ENCODE data around the gene RIBC2.

The RIBC2 gene

DNA sequence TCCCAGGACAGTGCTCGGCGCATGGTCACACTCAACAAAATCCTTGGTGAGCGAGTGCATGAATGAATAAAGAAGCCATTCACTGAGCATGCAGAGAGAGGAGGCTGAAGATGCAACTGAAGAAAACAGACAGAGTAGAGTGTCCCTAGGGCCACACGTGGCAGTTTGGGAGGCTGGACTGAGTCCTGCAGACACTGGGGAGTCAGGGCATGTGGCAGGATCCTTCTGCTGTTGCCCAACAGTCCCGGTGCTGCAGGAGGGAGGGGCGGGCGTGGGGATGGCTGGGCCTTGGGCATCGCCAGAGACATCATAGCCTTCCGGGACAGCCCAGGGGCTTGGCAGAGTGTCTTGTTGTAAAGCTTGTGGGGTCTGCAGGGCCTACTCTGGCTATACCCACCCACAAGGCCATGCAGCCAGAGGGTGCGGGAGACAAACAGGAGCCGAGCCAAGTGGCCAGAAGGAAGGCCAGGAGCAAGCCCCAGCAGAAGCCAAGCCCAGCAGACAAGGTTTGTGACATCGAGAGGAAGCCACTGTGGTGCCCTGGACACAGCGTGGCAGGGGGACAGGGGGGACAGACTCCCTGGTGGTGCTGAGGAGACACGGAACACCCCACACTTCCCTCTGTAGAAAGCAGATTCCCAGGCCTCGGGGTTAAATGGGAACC, 62.5 kb downstream of the RIBC2 start:
- peak; percentile 71 for DNase-seq

DNA sequence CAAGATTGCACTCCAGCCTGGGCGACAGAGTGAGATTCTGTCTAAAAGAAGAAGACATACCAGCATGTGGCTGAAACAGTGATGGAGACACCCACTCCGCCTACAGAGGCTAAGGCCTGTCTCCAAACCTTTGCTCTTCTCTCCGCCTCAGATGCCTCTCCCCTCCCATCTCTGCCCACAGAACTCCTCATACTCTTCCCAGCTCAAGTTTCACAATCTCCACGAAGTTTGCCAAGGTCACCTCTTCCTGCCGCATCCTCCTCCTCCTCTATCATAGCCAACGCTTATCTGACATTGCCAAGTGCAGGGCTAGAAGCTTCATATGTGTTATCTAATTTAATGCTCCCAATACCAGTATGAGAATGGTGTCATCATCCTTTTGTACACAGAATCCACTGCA, 63.3 kb downstream of the RIBC2 start:
- DNase-seq, result no peak

DNA sequence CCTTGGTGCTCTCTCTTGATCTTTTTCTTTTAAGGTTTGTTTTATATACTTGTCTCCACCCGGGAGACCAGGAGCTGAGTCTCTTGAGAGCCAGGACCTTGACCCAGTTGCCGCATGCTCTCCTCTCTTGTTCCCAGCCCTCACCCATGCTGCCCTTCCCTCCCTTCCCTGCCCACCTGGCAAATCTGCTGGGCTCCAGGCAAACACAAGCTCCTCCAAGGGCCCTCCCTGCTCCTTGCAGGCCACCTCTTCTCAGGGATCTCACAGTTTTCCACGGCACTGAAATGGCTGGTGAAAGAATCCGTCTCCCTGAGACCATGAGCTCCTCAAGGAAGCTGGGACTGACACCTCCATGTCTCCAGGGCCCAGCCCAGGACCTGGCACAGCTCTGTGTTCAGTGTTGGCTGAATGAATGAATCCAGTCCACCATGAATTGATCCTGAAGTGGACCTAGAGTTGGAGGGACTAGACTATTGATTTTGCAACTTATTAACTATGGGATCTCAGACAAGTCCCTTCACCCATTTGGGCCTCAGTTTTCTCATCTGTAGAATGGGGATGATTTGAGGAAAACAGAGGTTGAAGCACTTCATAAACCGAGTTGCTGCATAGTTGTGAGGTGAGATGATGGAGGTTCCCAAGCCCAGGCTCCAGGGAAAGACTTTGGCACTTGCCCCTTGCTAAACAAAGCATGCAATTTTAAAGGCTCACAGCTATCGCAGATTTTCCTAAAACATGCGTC, 64.0 kb downstream of the RIBC2 start:
- DNase-seq, result no peak

DNA sequence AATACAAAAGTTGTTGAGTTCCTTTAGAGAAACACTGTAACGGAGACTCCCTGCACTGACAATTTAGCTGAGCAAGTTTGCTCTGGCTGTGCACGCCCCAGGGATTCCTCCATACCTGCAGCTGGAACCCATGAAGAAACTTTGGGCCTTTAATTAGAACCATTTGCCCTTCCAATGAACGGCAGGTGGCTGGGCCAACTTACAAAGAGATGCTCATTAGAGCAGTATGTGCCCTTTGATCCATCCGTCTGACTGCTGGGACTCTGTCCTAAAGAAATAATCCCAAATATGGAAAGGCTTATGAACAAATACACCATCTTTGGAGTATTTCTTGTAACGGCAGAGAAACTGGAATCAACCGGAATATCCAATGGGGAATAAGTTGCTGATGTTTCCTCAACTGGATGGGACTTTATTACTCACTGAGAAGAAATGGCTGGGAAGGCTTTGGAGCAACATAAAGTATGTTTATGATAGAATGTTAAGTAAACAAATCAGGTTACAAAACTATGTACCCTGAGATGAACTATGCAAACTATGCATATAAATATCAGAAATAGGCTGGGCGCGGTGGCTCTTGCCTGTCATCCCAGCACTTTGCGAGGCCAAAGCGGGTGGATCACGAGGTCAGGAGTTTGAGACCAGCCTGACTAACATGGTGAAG, 64.7 kb downstream of the RIBC2 start:
- DNase-seq, result no peak

GRCh38 chr22:45480717-45481116, 67.2 kb downstream of the RIBC2 start:
- no peak for DNase-seq

DNA sequence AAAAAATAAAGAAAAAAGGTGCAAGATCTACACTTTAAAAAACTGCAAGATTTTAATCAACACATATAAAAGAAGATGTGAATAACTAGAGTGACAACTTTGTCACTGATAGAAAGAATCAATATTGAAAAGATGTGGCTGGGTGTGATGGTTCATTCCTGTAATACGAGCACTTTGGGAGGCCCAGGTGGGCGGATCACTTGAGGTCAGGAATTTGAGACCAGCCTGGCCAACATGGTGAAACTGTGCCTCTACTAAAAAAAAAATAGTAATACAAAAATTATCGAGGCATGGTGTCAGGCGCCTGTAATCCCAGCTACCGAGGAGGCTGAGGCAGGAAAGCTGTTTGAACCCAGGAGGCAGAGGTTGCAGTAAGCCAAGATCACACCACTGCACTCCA, 68.2 kb downstream of the RIBC2 start:
- DNase-seq, result no peak

Measured in NCI-H2171 (cell line).